Stimulated activated CD8-positive, alpha-beta memory T cell treated with anti-CD3 and anti-CD28 coated beads, Interleukin-12 subunit alpha, Interleukin-12 subunit beta, amount 100 ng/mL, for 4 hours (primary cell): ENCODE data around the gene XPNPEP2.

Experiments
- DNase-seq: peaks from one replicate; pipeline ENCODE4 v3.0.0-alpha.2; 2020; ENCODE audit warnings: low read depth

Gene XPNPEP2

GRCh38 chrX:129750971-129751370, 12.2 kb downstream of the XPNPEP2 start:
- no peak for DNase-seq

- DNase-seq = no peak
Measured at GRCh38 chrX:129754056-129755024, 15.6 kb downstream of the XPNPEP2 start.

GRCh38 chrX:129755779-129756650, 17.2 kb downstream of the XPNPEP2 start:
- DNase-seq = no peak

- DNase-seq = no peak
Measured at GRCh38 chrX:129759576-129760061, 20.8 kb downstream of the XPNPEP2 start.

DNA sequence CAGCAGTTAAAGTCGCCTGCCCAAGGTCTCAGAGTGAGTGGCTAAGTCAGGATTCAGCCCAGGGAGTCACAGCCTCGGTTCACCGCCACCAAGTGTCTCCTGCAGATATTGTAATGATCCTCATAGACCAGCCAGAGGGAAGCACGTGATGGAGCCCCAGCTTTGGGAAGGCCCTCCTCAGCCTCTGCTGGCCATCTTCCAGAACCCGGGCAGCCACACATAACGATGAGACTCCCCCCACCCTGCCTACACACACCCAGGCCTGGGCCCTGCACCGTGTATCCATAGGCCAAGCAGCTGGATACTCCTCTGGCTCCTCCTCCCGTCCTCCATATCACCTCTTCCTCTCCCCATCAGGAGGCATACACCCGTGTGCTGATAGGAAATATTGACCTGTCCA, 21.4 kb downstream of the XPNPEP2 start:
- DNase-seq = no peak

GRCh38 chrX:129760981-129761380, 22.2 kb downstream of the XPNPEP2 start:
- no peak for DNase-seq

DNA sequence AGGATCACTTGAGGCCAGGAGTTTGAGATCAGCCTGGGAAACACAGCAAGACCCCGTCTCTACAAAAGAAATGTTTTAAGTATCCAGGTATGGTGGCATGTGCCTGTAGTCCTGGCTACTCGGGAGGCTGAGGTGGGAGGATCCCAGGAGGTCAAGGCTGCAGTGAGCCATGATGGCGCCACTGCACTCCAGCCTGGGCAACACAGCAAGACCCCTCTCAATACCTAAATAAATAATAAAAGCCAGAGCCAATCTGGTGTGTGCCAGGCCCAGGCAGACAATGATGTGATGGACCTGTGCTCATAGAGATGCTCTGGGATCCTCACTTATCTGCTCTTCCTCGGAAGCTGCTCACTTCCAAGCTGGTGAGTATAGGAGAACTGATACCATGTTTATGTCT, 22.8 kb downstream of the XPNPEP2 start:
- no peak for DNase-seq

DNA sequence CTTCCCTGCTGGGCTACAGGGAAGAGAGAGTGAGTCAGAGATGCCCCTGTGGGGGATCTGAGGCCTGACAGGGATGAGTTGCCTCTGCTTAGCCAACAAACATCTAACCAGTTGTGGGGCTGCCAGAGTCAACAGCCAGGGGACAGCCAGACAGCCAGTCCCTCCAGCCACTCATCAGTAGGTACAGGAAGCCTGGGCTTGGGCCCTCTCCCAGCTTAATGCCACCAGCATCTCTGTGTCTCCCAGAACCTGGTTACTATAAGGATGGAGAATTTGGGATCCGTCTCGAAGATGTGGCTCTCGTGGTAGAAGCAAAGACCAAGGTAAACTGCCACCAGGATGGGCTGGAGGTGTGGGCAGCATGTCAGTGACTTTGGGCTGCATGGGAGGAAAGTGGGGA, 23.7 kb downstream of the XPNPEP2 start:
- no peak for DNase-seq

GRCh38 chrX:129763666-129764065, 24.9 kb downstream of the XPNPEP2 start:
- DNase-seq = no peak

DNA sequence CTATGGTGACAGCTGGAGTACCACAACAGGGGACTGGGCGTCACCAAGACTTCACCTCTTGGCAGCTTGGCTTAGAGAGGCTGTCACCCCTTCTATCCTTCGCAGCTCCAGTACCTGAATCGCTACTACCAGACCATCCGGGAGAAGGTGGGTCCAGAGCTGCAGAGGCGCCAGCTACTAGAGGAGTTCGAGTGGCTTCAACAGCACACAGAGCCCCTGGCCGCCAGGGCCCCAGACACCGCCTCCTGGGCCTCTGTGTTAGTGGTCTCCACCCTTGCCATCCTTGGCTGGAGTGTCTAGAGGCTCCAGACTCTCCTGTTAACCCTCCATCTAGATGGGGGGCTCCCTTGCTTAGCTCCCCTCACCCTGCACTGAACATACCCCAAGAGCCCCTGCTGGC, 29.4 kb downstream of the XPNPEP2 start:
- no peak for DNase-seq

DNA sequence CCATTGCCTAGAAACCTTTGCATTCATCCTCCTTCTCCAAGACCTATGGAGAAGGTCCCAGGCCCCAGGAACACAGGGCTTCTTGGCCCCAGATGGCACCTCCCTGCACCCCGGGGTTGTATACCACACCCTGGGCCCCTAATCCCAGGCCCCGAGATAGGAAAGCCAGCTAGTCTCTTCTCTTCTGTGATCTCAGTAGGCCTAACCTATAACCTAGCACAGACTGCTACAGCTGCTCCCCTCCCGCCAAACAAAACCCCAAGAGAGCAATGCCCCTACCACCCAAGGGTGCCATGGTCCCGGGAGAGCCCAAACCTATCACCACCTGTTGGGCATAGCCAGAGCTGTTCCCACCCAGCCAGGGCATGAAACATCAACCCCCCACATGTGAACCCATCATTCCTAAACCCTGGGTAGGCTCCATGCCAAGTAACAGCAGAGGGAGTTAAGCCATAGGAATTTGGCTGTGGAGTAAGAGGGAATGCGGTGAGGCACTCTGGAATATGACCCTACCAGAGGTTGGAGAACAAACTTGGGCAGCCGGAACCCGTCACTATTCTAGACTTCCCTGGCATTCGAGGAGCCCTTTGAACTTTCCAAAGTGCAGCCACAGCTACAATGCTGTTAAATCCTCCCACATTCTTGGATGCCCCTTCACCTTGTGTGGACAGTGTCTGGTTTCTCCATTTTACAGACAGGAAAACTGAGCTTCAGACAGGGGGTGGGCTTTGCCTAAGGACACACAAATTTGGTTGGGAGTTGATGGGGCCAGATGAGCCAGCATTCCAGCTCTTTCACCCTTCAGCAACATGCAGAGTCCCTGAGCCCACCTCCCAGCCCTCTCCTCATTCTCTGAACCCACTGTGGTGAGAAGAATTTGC, 30.0 kb downstream of the XPNPEP2 start:
- DNase-seq = no peak

DNA sequence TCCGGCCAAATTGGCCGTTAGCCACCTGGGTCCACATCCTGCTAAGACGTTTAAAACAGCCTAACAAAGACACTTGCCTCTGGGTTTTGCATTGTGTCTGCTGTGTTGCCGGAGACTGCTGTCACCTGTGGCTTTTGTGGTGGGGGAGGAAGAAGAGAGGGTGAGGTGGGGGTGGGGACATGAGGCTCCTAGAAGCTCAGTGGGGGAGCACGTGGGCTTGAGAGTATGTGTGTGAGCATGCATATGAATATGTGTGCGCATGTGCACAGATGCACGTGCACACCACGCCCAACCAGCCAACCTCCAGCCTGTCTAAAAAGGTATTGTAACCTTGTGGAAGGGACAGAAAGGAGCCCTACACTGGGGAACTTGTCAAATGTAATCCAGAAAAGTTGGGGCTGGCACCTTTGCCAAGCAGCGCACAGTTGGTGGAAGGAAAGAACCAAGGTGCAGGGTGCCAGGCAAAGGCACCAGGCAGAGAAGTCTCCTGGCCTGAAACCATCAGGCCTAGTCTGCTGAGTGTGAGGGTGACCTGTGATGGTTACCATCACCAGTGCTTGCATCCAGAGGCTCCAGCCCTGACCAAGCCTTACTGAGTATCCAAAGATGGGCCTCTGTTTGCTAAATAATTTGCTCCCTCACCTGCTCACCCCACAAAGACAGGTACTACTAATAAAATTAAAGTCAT, 30.8 kb downstream of the XPNPEP2 start:
- DNase-seq = peak; percentile 49

DNA sequence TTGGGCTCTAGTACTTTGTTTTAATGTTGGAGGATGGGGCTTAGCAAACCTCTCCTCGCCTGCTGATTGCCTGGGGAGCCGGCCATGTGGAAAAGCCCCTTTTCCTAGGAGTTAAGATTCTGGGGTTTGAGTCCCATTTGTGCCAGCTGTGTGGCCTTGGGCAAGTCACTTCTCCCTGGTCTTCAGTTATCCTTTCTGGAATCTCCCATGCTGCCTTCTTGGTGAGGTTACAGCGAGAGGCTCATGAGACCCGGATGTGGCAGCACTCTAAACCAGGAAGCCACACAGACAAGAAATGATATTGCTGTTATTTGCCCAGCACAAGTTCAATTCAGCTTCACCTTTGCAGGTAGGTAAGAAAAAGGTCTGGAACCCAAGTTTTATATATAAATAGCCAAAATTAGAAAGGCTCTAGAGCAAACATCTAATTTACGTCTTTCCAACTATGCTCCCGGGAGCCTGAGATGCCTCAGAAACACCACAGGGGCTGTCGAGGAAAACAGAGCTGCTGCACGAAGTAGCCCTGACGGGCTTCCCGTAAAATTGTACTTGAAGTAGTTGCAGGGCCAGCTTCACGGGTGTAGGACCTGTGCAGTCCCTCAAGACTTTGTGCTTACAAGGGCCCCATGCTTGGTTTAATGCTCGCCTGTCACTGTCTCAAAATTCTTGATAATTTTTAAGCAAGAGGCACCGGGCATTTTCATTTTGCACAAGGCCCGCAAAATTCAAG, 32.7 kb downstream of the XPNPEP2 start:
- DNase-seq = no peak

DNA sequence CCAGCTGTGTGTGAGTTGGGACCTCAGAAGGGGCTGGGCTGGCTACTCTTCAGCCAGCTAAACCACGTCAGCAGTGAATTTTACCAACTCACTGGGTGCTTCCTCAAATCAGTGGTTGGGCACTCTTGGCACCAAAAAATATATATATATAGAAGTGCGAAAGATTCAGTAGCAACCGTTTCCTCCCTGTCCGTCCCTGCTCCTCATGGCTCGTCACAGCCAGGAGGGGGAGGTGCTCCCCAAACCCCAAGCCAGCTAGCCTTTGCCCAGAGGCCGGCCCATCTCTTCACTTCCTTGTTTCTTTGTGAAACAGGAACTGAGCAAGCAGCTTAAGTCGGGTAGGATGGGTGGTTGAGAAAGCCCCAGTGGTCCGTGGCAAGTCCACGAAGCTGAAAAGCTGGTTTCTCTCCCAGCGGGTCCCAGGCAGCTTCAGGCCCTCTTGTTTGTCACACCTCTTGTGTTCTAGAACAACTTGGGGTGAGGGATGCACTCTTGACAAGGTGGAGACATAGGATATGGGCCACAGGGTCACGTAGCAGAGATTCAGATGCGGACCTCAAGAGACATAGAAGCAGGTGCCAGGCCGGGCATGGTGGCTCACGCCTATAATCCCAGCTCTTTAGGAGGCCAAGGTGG, 34.1 kb downstream of the XPNPEP2 start:
- no peak for DNase-seq

DNA sequence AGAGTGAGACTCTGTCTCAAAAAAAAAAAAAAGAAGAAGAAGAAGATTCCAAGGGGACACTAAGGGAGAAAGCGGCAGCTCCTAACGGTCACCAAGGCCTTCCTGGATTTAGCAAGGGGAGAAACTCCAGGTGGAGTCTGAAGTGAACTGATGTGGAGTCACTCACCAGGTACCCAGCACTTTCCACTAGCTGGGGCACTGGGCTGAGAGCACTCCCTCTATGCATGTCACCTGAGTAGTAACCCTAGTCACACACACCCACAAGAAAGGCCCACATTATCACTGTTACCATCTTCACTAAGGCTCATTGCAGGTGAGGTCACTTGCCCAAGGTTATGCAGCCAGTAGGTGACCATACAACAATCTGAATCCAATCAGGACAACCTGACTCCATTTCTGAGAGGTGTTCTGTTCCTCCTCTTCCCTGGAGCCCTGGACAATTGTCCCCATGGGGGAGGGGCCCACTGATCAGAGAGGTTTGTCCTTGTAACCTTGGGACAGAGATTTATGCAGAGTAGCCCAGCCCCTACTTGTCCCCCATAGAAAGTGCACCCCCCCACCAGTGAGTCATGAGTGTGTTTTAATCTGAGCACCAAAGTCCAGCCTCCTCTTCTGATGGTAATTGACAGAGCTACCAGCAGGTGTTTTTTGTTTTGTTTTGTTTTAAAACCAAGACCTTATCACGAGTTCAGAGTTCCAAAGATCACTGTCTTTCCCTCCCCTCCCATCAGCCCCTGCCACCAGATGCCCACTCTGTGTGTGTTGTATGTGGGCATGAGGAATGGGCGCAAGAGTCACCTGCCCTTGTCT, 35.1 kb downstream of the XPNPEP2 start:
- no peak for DNase-seq

- peak; percentile 57 for DNase-seq
Measured at GRCh38 chrX:129777218-129778030, 38.6 kb downstream of the XPNPEP2 start.

GRCh38 chrX:129779086-129779672, 40.4 kb downstream of the XPNPEP2 start:
- no peak for DNase-seq

DNA sequence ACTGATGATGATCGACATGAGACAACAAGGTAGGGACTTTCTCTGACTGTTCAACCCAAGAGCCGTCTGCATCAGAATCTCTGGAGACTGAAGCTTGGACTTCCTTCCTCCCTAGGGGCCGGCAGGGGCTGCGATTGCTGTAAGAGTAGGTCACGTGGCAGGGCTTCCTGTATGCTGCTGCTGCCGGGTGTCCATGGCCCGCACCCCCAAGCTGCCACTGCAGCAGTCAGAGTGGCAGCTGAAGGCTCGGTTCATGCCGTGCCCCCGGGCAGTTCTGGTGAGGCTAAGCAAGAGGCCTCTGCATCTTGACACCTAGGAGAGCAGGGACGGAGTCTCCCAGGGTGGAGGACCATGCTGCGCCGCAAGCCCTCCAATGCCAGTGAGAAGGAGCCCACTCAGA, 41.0 kb downstream of the XPNPEP2 start, which contains the start of gene SASH3:
TSS of gene SASH3 (plus strand) at position 203 of the 400 bp plus-strand sequence. CDS start at position 352, 149 bp downstream.
- no peak for DNase-seq
